Aorta (tissue), 5 donors: ENCODE results near the gene RTN4RL1. TPM values are rescaled to one million over a fixed set of nuclear protein-coding genes. Genes with fewer than 3 reads are reported as not detected.

ENCODE experiments used
- ATAC-seq: fragments of 200-7000 bp; cut with Tn5 transposase; one replicate; pipeline ENCODE4 v1.9.1; 2022; ENCODE audit warnings: moderate library complexity; ENCODE audit not compliant: low FRiP score
- DNase-seq, 2 donors: peaks; one replicate each; pipeline ENCODE4 v3.0.0-alpha.2; 2020
- H3K27ac ChIP-seq, 2 donors: one replicate each; pipeline ENCODE4 v1.5.1; 2013; ENCODE audit warnings: low read length in 2 of 2, mild to moderate bottlenecking in 2 of 2, moderate library complexity in 2 of 2, control low read depth in 1 of 2, inconsistent platforms in 1 of 2, low read depth in 1 of 2
- H3K27me3 ChIP-seq, 2 donors: one replicate each; pipeline ENCODE4 v1.6.1; 2013; ENCODE audit warnings: control low read depth in 1 of 2, low read length in 1 of 2, mild to moderate bottlenecking in 1 of 2, moderate library complexity in 1 of 2; ENCODE audit not compliant: insufficient read depth in 2 of 2, control insufficient read depth in 1 of 2
- H3K36me3 ChIP-seq, 2 donors: one replicate each; pipeline ENCODE4 v1.6.1; 2013; ENCODE audit warnings: control low read depth in 1 of 2, low read length in 1 of 2, mild to moderate bottlenecking in 1 of 2; ENCODE audit not compliant: insufficient read depth in 2 of 2, control insufficient read depth in 1 of 2
- H3K4me1 ChIP-seq, 2 donors: one replicate each; pipeline ENCODE4 v1.6.1; 2013; ENCODE audit warnings: low read length in 2 of 2, control low read depth in 1 of 2, mild to moderate bottlenecking in 1 of 2, moderate library complexity in 1 of 2; ENCODE audit not compliant: insufficient read depth in 2 of 2, control insufficient read depth in 1 of 2
- H3K4me3 ChIP-seq, 2 donors: one replicate each; pipeline ENCODE4 v1.5.1; 2013; ENCODE audit warnings: low read length in 2 of 2, control low read depth in 1 of 2, mild to moderate bottlenecking in 1 of 2
- H3K9me3 ChIP-seq: one replicate; pipeline ENCODE4 v1.6.1; 2013; ENCODE audit warnings: mild to moderate bottlenecking, low read length; ENCODE audit not compliant: control insufficient read depth
- WGBS, 2 donors: extraction: QIAGEN DNeasy Blood & Tissue Kit; methylation state at CpG; one replicate each; pipeline ENCODE4 v1.1.7; 2013; 5-methylcytosine and 5-hydroxymethylcytosine counted together
- intact Hi-C, 2 donors: fragments of 100-400 bp; cut with DNase I; formaldehyde crosslinking; loops; one replicate each; pipeline versions ENCODE4 v1.14.2 to v1.15.0; 2022
- polyA plus RNA-seq, 2 donors: library from polyadenylated mRNA; stranded (reverse); fragments of 200-250 nt; gene quantifications; one replicate each; pipeline ENCODE4 v1.2.3, GENCODE V29; 2013
- total RNA-seq, 2 donors: library from RNA; stranded (reverse); fragmentation: NEBNext Ultra II Directional; extraction: Animal tissue kit (Norgen Biotek cat#: 25700); gene quantifications; one replicate each; pipeline ENCODE4 v1.2.1, GENCODE V29; 2021
- donor health status: healthy with polysubstance abuse.
- donor health status: Bipolar disorder and iron deficiency.
- donor health status: DM: no; HTN: no; CAD: no.
- donor health status: DM: no; HTN: no; CAD: no.
- donor health status: DM: yes; HTN: yes; CAD: no.

The RTN4RL1 gene
- total and polyA plus RNA-seq, 4 donors, result 0.25 to 5.2 (median 2.2) TPM

DNA sequence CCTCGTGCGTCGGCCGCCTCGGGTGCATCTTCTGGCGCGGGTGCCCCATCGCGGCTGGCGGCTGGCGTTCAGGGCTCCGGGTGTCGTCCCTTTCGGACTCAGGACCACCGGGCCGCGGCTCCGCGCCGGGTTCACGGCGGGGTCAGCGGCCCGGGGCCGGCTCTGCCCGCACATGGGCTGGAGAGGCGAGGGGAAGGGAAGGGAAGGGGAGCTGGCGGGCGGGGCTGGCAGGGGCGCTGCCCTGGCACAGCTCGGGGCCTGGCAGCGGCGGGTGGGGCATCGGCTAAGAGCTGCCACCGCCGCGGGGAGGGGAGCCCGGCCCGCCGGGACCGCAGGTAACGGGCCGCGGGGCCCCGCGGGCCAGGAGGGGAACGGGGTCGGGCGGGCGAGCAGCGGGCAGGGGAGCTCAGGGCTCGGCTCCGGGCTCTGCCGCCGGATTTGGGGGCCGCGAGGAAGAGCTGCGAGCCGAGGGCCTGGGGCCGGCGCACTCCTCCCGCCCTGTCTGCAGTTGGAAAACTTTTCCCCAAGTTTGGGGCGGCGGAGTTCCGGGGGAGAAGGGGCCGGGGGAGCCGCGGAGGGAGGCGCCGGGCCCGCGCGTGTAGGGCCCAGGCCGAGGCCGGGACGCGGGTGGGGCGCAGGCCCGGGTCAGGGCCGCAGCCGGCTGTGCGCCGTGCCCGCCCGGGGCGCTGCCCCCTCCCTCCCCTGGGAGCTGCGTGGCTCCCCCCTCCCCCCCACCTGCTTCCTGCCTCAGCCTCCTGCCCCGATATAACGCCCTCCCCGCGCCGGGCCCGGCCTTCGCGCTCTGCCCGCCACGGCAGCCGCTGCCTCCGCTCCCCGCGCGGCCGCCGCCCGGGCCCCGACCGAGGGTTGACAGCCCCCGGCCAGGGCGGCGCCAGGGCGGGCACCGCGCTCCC is 30.4 kb upstream of the RTN4RL1 start:
- intact Hi-C loops, result loop anchor here (2.0 to 5.0 kb wide), 3 partner anchors 189 to 297 kb away; no protein-coding TSS in a partner anchor
- Histone ChIP-seq H3K9me3 (no peaks in the 10 kb centered on the region), H3K4me3 (peak overlapping the region; percentile 9 to 10), H3K27me3 (no peaks in the 10 kb centered on the region), H3K36me3 (no peaks in the 10 kb centered on the region), H3K4me1 (no peaks in the 10 kb centered on the region), H3K27ac (no peak overlapping the region)
- ATAC-seq, result no peak
- DNase-seq, result no peak
- 15 to 21% methylated on average over 64 to 113 of the region's 113 CpGs for WGBS, 2 donors

DNA sequence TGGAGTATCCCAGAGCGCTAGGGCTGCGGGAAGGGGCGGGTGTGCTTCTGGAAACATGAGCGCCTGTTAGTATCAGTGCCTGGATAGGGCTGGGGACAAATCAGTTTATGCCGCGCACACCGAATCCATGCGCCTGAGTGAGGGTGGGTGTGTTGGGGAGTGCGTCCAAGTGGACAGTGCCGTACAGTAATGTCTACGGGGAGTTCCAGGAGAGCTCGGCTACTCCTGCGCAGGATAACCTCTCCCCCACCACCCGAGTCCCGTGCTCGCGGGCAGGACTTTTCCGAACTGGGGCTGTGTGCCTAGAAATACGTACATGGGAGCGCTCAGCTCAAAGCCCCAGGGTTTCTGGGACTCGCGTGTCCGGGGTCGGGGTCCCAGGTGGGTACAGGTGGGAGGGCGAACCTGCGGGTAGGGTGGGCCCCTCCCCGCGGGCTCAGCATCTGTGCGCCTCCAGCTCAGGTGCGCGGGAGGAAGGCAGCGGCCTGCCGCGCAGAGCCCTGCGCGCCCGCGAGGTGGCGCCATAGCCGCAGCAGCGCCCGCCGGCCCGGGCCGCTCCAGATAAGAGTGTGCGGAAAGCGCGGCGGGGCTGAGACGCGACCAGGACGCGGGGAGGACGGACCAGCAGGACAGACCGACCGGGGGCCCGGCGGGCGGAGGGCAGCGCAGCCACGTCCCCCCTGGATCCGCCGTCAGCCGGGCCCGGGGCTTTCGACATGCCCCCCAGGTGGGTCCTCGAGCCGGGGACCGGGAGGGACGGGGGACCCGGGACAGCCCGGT is 29.6 kb upstream of the RTN4RL1 start, which contains the start of gene HIC1:
Gene HIC1 (plus strand): TSS at position 592 of the 780 bp plus-strand sequence. CDS start 1,588 bp downstream, outside the sequence.
- no peaks in the 10 kb centered on the region for H3K4me1 ChIP-seq
- DNase-seq, result peak; percentile 86 to 94
- no peaks in the 10 kb centered on the region for H3K27me3 ChIP-seq
- no peaks in the 10 kb centered on the region for H3K9me3 ChIP-seq
- no peaks in the 10 kb centered on the region for H3K36me3 ChIP-seq
- WGBS, 2 donors, result 1 to 2% methylated on average over 52 to 72 of the region's 72 CpGs
- peak within 1 kb of the TSS; percentile 9 to 10 for H3K4me3 ChIP-seq
- peak; percentile 76 for ATAC-seq
- H3K27ac ChIP-seq, result no peak within 1 kb of the TSS
- intact Hi-C loops, result loop anchor here (2.0 to 5.0 kb wide), 3 partner anchors 190 to 298 kb away; no protein-coding TSS in a partner anchor

DNA sequence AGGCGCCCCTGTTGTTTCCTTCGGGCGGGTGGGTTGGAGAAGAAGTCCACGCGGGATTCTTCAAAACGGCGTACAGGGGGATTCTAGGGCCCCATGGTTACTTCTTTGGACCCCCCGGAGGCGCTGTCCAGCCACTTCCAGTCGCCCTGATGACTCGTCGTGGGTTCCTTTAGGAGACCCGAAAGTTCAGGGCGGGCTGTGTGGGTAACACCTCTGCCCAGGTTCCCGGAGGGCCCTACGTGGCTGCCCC is 29.1 kb upstream of the RTN4RL1 start:
- no peaks in the 10 kb centered on the region for H3K27me3 ChIP-seq
- WGBS, 2 donors, result 7 to 8% methylated on average over 16 of the region's 16 CpGs
- intact Hi-C loops, result loop anchor here (2.0 kb wide), 2 partner anchors 191 to 227 kb away; no protein-coding TSS in a partner anchor

DNA sequence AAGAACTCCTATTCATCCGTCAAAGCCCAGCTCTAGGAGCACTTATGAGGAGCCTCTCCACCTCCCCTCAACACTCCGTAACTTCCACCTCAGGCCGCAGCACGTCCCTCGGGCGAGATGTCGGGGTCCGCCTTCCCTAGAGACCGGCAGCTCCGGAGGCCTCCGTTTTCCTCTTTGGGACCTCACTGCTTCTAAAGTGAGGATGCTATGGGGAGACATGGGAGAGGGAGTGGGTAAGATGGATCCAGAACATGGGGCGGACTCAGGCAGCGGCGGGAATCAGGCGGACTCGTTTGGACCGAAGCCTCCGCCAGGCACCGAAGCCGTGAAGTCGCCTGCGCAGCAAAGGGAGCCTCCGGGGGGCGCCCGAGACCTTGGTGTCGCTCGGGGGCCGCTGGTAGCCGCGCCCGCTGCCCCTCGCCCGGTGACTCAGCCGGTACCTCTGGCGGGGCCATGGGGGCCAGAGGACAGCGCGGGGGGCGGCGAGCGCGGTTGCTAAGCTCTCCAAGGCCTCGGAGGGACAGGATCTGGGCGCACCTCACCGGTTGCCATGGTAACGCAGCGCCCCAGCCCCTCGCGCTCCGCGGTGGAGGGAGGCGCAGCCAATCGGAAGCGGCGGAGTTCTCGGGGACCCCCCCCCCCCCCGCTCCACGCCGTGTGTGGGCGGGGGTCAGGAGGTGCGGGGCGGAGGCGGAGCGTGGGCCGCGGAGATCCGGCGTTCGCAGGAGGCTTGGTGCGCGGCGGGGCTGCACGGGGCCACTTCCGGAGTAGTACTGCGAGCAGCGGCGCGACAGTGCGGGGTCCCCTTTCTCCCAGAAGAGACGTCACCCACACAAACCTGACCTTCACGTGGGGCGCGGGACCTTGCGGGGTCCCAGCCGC is 28.5 kb upstream of the RTN4RL1 start:
- intact Hi-C loops, result loop anchor here (2.0 kb wide), 2 partner anchors 191 to 227 kb away; no protein-coding TSS in a partner anchor
- DNase-seq (peak; percentile 88 to 93), ATAC-seq (peak; percentile 60)
- Histone ChIP-seq H3K4me1 (no peaks in the 10 kb centered on the region), H3K27me3 (no peaks in the 10 kb centered on the region), H3K36me3 (no peaks in the 10 kb centered on the region), H3K9me3 (no peaks in the 10 kb centered on the region), H3K27ac (no peak overlapping the region), H3K4me3 (no peak overlapping the region)
- WGBS, 2 donors, result 10 to 12% methylated on average over 60 to 84 of the region's 84 CpGs

More for the DNA sequence above, 29.1 kb upstream of the RTN4RL1 start:
- Histone ChIP-seq H3K4me1 (no peaks in the 10 kb centered on the region), H3K36me3 (no peaks in the 10 kb centered on the region), H3K9me3 (no peaks in the 10 kb centered on the region), H3K4me3 (no peak overlapping the region), H3K27ac (no peak overlapping the region)
- no peak for DNase-seq
- no peak for ATAC-seq

DNA sequence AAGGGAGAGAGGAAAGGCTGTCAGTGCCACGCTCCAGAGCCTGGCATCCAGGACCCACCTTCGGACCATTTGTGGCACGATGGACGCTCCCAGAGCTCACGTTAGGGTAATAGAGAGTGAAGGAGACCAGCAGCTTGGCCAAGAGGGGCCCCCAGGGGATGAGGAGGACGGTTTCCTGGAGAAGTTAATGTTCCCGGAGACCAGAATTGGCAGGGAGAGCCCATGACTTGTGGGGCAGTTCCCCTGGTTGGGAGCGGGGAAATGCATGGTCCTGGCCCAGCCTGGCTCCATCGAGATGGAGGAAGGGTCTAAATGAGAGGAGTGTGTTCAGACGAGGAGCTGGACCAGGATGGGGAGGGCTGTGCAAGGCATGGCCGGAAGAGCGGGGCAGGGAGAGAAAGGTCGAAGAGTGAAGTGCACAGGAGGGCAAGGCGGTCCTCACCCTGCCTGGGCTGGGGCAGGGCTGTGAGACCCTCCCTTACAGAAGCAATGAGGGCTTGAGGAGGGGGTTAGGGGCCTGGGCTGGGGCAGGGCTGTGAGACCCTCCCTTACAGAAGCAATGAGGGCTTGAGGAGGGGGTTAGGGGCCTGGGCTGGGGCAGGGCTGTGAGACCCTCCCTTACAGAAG is 26.9 kb upstream of the RTN4RL1 start:
- intact Hi-C loops, result no loop called here
- ATAC-seq (no peak), DNase-seq (no peak)
- Histone ChIP-seq H3K4me3 (no peak overlapping the region), H3K27ac (no peak overlapping the region), H3K4me1 (no peaks in the 10 kb centered on the region), H3K36me3 (no peaks in the 10 kb centered on the region), H3K9me3 (no peaks in the 10 kb centered on the region), H3K27me3 (no peaks in the 10 kb centered on the region)
- WGBS, 2 donors, result 45% methylated on average over 14 of the region's 14 CpGs

DNA sequence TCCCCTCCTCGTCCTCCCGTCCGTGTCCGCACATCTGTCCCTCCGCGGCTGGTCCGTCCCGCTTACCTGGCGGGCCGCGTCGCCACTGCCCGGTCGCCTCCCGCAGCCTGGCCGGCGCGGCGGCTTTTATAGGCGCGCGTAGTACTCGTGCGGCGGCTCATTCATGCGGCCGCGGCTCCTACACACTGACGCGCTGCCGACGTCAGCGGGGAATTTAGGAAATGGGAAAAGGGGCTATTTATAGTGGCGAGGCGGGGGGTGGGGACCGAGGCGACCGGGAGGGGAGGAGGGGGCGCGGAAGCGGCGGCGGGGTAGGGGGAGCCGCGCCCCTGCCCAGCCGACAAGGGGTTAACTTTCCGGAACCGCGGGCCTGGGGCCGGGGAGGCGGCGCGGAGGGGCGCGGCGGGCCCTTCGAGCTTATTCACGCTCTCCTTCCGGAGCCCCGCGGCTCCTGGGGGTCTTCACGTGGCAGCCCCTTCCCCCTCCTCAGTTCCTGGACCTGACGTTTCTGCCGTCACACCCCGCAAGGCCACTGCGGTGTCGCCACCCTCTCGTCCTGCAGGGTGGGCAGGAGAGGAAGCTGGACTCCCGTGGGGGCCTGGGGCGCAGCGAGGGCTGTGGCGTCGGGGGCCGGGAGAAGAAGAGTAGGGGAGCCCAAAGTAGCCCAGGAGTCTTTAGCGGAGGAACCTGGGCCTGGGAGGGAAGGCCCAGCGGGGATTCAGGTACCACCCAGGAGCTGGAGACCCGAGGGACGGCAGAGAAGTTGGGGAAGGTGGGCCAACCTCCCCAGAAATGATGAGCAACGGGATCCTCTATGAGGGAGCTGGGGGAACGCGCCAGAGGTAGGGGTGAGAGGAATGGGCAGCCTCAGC is 26.2 kb upstream of the RTN4RL1 start:
- Histone ChIP-seq H3K27ac (no peak overlapping the region), H3K4me1 (no peaks in the 10 kb centered on the region), H3K4me3 (peak overlapping the region in 1 of 2 donors; percentile 21), H3K9me3 (no peaks in the 10 kb centered on the region), H3K36me3 (no peaks in the 10 kb centered on the region), H3K27me3 (no peaks in the 10 kb centered on the region)
- no peak for ATAC-seq
- DNase-seq, result peak in 1 of 2 donors; percentile 58
- 5 to 7% methylated on average over 60 to 81 of the region's 81 CpGs for WGBS, 2 donors
- intact Hi-C loops, result no loop called here

DNA sequence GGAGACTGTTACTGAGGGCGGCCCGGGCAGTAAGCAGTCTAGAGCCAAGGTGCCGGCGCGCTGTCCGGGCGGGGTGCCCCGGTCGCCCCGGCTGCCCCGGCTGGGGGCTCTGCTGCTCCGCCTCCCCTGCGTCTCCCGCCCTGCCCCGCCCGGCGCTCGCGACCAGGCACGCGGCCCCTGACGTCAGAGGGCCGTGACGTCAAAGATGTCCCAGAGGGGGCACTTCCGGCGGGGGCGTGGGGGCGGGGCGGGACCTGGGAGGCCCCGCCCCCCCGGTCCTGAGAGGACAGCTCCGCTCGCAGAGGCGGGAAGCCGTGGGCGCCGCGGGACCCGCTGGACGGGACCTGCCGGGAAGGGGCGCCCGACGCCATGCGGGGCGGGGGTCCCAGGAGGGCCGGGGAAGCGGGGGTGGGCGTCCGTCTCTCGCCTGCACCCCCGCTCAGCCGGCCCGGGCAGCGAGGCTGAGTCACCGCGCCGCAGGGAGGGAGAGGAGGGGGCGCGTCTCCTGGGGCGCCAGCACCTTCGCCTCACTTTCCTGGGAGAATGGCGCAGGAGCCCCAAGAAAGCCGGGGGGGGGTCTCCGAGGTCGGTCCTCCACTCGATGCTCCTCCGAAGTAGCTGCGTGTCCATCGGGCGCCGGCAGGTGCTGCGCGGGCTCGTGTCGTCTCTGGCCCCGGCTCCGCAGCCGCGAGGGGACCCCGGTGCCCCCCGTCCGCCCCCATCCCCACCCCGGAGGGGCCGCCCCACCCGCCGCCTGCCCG is 25.3 kb upstream of the RTN4RL1 start:
- Histone ChIP-seq H3K27ac (no peak overlapping the region), H3K4me3 (peak overlapping the region; percentile 31 to 37), H3K27me3 (no peaks in the 10 kb centered on the region), H3K4me1 (no peaks in the 10 kb centered on the region), H3K9me3 (no peaks in the 10 kb centered on the region), H3K36me3 (no peaks in the 10 kb centered on the region)
- intact Hi-C loops, result no loop called here
- DNase-seq (peak; percentile 74 to 91), ATAC-seq (peak; percentile 37)
- 1% methylated on average over 29 to 88 of the region's 88 CpGs for WGBS, 2 donors
